GM12878 (cell line): ENCODE measurements around the gene ITGB2. TPM values are rescaled to one million over a fixed set of nuclear protein-coding genes. Genes with fewer than 3 reads are reported as not detected.

Experiments
- ATAC-seq: fragments of 200-7000 bp; cut with Tn5 transposase; 3 replicates; pipeline ENCODE4 v1.9.1; 2020; ENCODE audit warnings: mild to moderate bottlenecking, moderate library complexity
- BruUV-seq: library from RNA; stranded (reverse); fragments of 400-500 nt; replicated peaks from 2 replicates; lab custom pipeline; 2021; lab: Mats Ljungman, UMichigan
- CTCF ChIA-PET: fragments of 300-600 bp; sonication (Branson Sonifier 250); formaldehyde crosslinking; extraction: SDS; loops from one replicate; lab custom pipeline; 2021; ENCODE audit warnings: inconsistent platforms; lab: Yijun Ruan, JAX
- POLR2A ChIA-PET: fragments of 350-600 bp; formaldehyde crosslinking; extraction: SDS; loops from one replicate; lab custom pipeline; 2021; ENCODE audit warnings: inconsistent platforms; lab: Charles Lee
- RAD21 ChIA-PET: fragments of 300-600 bp; sonication (Branson Sonifier 250); formaldehyde crosslinking; loops from one replicate; lab custom pipeline; 2023; ENCODE audit warnings: antibody characterized with exemption; ENCODE audit not compliant: unreplicated experiment; lab: Charles Lee
- SMC1A ChIA-PET: fragments of 300-600 bp; sonication (Branson Sonifier 250); formaldehyde crosslinking; loops from one replicate; lab custom pipeline; 2023; ENCODE audit not compliant: unreplicated experiment, uncharacterized antibody; lab: Charles Lee
- DNase-seq: peaks from one replicate; pipeline ENCODE4 v3.0.0-alpha.2; 2011; ENCODE audit warnings: low read depth, low spot score
- FAIRE-seq: peaks from 3 replicates; lab custom pipeline; 2011; peaks lifted over from hg19 to GRCh38; lab: Jason Lieb, UNC
- H2AFZ ChIP-seq: 2 replicates; pipeline ENCODE4 v1.6.0; 2011; ENCODE audit warnings: low read depth, low read length, control low read depth; ENCODE audit not compliant: control insufficient read depth
- H3K27ac ChIP-seq: 2 replicates; pipeline ENCODE4 v1.5.1; 2011; ENCODE audit warnings: control low read depth; ENCODE audit not compliant: control insufficient read depth, insufficient read depth
- H3K27me3 ChIP-seq, 2 experiments: replicated peaks in 1 of 2; 2 replicates each; pipeline versions ENCODE4 v1.6.0 to v1.6.1; 2011; ENCODE audit warnings: low read length in 1 of 2; ENCODE audit not compliant: control insufficient read depth in 2 of 2, insufficient read depth in 2 of 2
- H3K36me3 ChIP-seq, 2 experiments: 2 replicates each; pipeline ENCODE4 v1.5.1; 2011; ENCODE audit warnings: low read length in 1 of 2; ENCODE audit not compliant: control insufficient read depth in 2 of 2, insufficient read depth in 2 of 2
- H3K4me1 ChIP-seq: 2 replicates; pipeline ENCODE4 v1.6.1; 2011; ENCODE audit warnings: mild to moderate bottlenecking, low read length, moderate library complexity, mixed read lengths; ENCODE audit not compliant: control insufficient read depth, insufficient read depth
- H3K4me2 ChIP-seq: 2 replicates; pipeline ENCODE4 v1.6.0; 2011; ENCODE audit warnings: control low read depth; ENCODE audit not compliant: control insufficient read depth, insufficient read depth
- H3K4me3 ChIP-seq: fragments of 200-600 bp; sonication (generic); 2 replicates; pipeline ENCODE4 v1.5.1; 2016
- H3K79me2 ChIP-seq: 2 replicates; pipeline ENCODE4 v1.6.0; 2011; ENCODE audit warnings: low read length; ENCODE audit not compliant: control insufficient read depth, insufficient read depth
- H3K9ac ChIP-seq: 2 replicates; pipeline ENCODE4 v1.8.0; 2011; ENCODE audit warnings: low read length, control low read depth, mixed read lengths; ENCODE audit not compliant: control insufficient read depth, insufficient read depth
- H3K9me3 ChIP-seq: replicated peaks from 3 replicates; pipeline ENCODE4 v1.5.1; 2011; ENCODE audit warnings: mild to moderate bottlenecking, low read length; ENCODE audit not compliant: control insufficient read depth, insufficient read depth
- H4K20me1 ChIP-seq: 2 replicates; pipeline ENCODE4 v1.6.0; 2011; ENCODE audit not compliant: control insufficient read depth, insufficient read depth
- BCL3 ChIP-seq: IDR thresholded peaks from 2 replicates; pipeline ENCODE4 v1.6.1; 2011; ENCODE audit warnings: borderline replicate concordance, low read depth, mild to moderate bottlenecking, moderate library complexity, low read length; ENCODE audit not compliant: insufficient read depth, poor library complexity, severe bottlenecking
- IKZF1 ChIP-seq: fragments of 450-650 bp; conservative IDR thresholded peaks from 2 replicates; pipeline ENCODE4 v1.6.1; 2017; ENCODE audit warnings: antibody characterized with exemption, mild to moderate bottlenecking
- PBX3 ChIP-seq: IDR thresholded peaks from 2 replicates; pipeline ENCODE4 v1.6.1; 2011; ENCODE audit warnings: mild to moderate bottlenecking, low read depth, low read length, moderate library complexity; ENCODE audit not compliant: insufficient replicate concordance
- SUPT20H ChIP-seq: IDR thresholded peaks from 2 replicates; pipeline ENCODE4 v1.6.1; 2011; ENCODE audit warnings: low read depth, mild to moderate bottlenecking, low read length, moderate library complexity, borderline replicate concordance; ENCODE audit not compliant: control insufficient read depth
- TAF1 ChIP-seq: IDR thresholded peaks from 2 replicates; pipeline ENCODE4 v1.6.1; 2011; ENCODE audit warnings: mild to moderate bottlenecking, low read depth, low read length, borderline replicate concordance
- WGBS: methylation state at CpG from one replicate; pipeline ENCODE4 v1.1.6; 2016; ENCODE audit warnings: low lambda C conversion rate; ENCODE audit not compliant: insufficient replicate concordance, insufficient coverage; ENCODE audit errors: missing lambda C conversion rate; 5-methylcytosine and 5-hydroxymethylcytosine counted together
- in situ Hi-C: fragments of 300-500 bp; cut with MboI; formaldehyde crosslinking; loops from 9 replicates; pipeline ENCODE4 v1.14.3; 2018; ENCODE audit warnings: mixed read lengths
- intact Hi-C: fragments of 100-400 bp; cut with micrococcal nuclease; formaldehyde crosslinking; loops from one replicate; pipeline ENCODE4 v1.14.2; 2022; ENCODE audit not compliant: unreplicated experiment
- polyA plus RNA-seq, 11 experiments: library from polyadenylated mRNA; depleted of rRNA in 4 of 11; unstranded in 6 of 11; stranded (reverse) in 5 of 11; fragments of >200 nt; fragmentation: Nextera tagmentation in 4 of 11; fragmentation: Illumina TruSeq in 1 of 11; extraction: Ambion mirVana in 4 of 11; extraction: Trizol in 1 of 11; gene quantifications; 1 replicate in 1 of 11; 2 replicates in 10 of 11; pipeline versions ENCODE4 v1.2.1 to v1.2.3, GENCODE V29; 2011 to 2016; ENCODE audit warnings: inconsistent platforms in 2 of 11, missing spikeins in 2 of 11, low read depth in 1 of 11
- total RNA-seq, 4 experiments: library from RNA; depleted of rRNA in 3 of 4; stranded (reverse); fragments of >200 nt in 3 of 4; fragmentation: Illumina TruSeq in 1 of 4; extraction: Trizol in 1 of 4; gene quantifications; 2 replicates each; pipeline versions ENCODE4 v1.2.1 to v1.2.3, GENCODE V29; 2013 to 2021

The ITGB2 gene
- total and polyA plus RNA-seq, 10 of the 15 experiments (the other 5 are each of a cell fraction or from before 2014, with no cell fraction given) = 8.0 to 172 (median 58.9) TPM

GRCh38 chr21:44869781-44870747 lies 50.6 kb downstream of the ITGB2 start:
- peaks cover 13% of the 10 kb centered on the region for H4K20me1 ChIP-seq
- ATAC-seq (no peak), FAIRE-seq (no peak), DNase-seq (no peak)
- peaks cover 33% of the 10 kb centered on the region for H3K4me1 ChIP-seq
- H3K4me3 ChIP-seq = no peak overlapping the region; the same call in 1 of the 2 replicates
- no peak overlapping the region for H3K27ac ChIP-seq
- no peak overlapping the region for H2AFZ ChIP-seq
- H3K79me2 ChIP-seq = peaks cover 76% of the 10 kb centered on the region
- no peaks in the 10 kb centered on the region for H3K27me3 ChIP-seq
- ChIA-PET POLR2A (interaction anchor here (0.6 kb wide), 1 partner anchor 80 kb away, joined by 3 read pairs; no protein-coding TSS in a partner anchor), CTCF (no interaction called here), SMC1A (no interaction called here), RAD21 (no interaction called here)
- TF ChIP-seq SUPT20H (no peak), BCL3 (peak; percentile 54), IKZF1 (0 out of 2 replicates have a peak, but pooled peaks have one; percentile 12), PBX3 (peak; percentile 14), TAF1 (no peak)
- 91% methylated on average over 17 of the region's 19 CpGs for WGBS
- peaks cover 4% of the 10 kb centered on the region in 2 experiments for H3K36me3 ChIP-seq
- no peaks in the 10 kb centered on the region for H3K9me3 ChIP-seq
- no peak overlapping the region for H3K9ac ChIP-seq
- BruUV-seq = no TSS peak
- in situ Hi-C loops (no loop called here), intact Hi-C loops (loop anchor here (5.0 kb wide), 2 partner anchors 53 to 68 kb away; partner anchors contain the start of genes SUMO3 and UBE2G2)
- H3K4me2 ChIP-seq = peak overlapping the region; percentile 30
